ENCODE measurements around the gene TMEM79.

Gene TMEM79

DNA sequence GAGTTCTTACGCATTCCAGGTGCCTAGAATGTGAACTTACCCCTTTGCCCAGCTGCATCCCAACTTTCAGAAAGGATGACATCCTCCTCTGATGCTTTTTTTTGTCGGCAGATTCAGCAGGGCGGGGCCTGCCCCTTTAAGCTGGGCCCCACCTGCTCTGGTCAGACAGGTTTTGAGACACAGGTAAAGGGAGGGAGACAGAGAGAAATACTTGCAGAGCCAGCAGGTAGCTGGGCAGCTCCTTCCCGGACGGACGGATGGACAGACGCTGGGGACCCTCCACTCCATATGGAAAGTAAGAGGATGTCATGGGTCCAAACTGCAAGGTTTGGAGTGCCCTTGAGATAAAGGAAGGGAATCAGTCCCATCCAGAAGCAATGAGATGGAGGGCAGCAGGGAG is at the start of gene TMEM79:
TMEM79 (plus strand) TSS at position 214 of the 400 bp plus-strand sequence. CDS start 902 bp downstream, outside the sequence.
- DNase-seq (ENCODE audit: low spot score): no peak

GRCh38 chr1:156236164-156236563 is 48.0 kb upstream of the TMEM79 start:
- no peak for DNase-seq (ENCODE audit: low spot score)

DNA sequence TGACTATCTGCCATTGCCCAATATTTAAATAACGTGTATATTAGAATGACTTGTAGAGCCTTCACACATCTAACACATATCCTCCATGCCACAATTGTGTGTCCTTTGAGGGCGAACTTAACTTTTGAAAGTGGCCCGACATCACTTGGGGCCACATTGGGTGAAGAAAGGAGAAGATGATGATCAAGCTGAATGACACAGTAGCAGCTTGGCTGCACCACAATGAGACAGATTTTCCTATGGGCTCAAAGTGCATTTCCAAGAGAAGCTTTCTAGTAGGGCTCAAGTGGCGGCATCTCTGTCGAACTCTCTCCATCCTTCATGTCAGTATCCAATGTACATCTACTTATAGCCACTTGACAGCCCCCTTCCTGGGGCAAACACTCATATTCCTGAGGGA is 45.9 kb upstream of the TMEM79 start:
- no peak for DNase-seq (ENCODE audit: low spot score)

DNA sequence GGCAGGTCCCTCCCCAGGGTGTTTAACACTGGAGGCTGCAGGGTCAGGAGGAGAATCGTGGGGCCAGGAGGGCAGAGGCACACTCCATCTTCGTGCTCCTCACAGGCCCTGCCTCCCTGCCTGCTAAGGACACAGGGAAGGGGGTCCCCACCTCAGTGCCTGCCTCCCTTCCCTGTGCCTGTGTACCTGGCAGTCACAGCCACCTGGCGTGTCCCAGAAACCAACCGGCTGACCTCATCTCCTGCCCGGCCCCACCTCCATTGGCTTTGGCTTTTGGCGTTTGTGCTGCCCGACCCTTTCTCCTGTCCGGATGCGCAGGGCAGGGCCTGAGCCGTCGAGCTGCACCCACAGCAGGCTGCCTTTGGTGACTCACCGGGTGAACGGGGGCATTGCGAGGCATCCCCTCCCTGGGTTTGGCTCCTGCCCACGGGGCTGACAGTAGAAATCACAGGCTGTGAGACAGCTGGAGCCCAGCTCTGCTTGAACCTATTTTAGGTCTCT is 42.8 kb upstream of the TMEM79 start:
- no peak for DNase-seq (ENCODE audit: low spot score)

DNA sequence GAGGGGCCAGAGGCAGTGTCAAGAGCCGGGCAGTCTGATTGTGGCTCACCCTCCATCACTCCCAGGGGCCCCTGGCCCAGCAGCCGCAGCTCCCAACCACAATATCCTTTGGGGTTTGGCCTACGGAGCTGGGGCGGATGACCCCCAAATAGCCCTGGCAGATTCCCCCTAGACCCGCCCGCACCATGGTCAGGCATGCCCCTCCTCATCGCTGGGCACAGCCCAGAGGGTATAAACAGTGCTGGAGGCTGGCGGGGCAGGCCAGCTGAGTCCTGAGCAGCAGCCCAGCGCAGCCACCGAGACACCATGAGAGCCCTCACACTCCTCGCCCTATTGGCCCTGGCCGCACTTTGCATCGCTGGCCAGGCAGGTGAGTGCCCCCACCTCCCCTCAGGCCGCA is 42.2 kb upstream of the TMEM79 start, which contains the start of gene BGLAP:
BGLAP (plus strand) TSS at position 259 of the 400 bp plus-strand sequence; CDS start at position 307, 48 bp downstream.
- DNase-seq (ENCODE audit: low spot score): no peak

DNA sequence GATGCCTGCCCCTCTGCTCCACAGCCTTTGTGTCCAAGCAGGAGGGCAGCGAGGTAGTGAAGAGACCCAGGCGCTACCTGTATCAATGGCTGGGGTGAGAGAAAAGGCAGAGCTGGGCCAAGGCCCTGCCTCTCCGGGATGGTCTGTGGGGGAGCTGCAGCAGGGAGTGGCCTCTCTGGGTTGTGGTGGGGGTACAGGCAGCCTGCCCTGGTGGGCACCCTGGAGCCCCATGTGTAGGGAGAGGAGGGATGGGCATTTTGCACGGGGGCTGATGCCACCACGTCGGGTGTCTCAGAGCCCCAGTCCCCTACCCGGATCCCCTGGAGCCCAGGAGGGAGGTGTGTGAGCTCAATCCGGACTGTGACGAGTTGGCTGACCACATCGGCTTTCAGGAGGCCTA is 41.4 kb upstream of the TMEM79 start:
- DNase-seq (ENCODE audit: low spot score): no peak

- DNase-seq (ENCODE audit: low spot score): no peak
Observed at GRCh38 chr1:156244126-156244525, 40.0 kb upstream of the TMEM79 start.

DNA sequence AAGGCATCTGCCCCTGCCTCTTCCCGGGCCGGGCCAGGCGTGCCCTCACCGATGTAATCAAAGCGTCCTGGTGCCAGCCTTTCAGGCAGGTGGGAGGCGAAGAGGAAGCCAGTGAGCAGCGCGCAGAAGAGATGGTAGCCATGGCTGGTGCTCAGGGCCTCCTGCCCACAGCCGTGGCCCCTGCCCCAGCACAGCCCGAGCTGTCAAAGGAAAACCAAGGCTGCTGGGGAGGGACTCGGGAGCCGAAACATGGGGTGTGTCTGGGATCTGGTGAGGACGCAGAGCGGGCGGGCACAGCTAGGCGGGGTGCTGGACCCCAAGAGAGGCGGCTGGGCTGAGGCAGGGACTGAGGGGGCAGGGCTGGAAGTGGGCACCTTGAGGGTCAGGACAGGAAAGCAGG is 39.4 kb upstream of the TMEM79 start:
- no peak for DNase-seq (ENCODE audit: low spot score)

- no peak for DNase-seq (ENCODE audit: low spot score)
Observed at GRCh38 chr1:156245451-156246232, 38.5 kb upstream of the TMEM79 start.

DNA sequence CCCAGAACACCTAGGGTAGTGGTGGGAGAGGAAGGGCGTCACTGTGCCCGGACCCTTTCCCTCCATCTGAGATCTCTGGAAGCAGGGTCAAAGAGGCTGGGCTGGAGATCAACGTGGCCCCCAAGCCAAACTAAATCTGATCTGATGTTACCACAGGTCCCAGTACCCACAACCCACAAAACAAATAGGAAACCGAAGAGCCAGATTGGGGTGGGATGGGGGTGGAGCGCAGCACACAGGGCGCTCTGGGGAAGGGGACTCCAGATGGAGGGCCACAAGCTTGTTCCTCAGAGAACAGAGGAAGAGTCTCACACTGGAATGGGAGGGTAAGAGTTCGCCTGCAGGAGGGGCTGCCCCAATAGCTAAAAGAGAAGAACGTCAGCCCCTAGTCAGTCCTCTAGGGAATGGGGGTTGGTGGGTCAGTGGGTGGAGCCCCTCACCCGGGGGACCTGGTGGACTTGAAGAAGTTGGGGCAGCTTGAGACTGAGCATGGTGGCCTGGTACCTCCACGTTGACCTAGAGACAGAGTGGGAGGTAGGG is 37.8 kb upstream of the TMEM79 start:
- no peak for DNase-seq (ENCODE audit: low spot score)

GRCh38 chr1:156246781-156247459 is 37.2 kb upstream of the TMEM79 start:
- DNase-seq (ENCODE audit: low spot score): no peak

DNA sequence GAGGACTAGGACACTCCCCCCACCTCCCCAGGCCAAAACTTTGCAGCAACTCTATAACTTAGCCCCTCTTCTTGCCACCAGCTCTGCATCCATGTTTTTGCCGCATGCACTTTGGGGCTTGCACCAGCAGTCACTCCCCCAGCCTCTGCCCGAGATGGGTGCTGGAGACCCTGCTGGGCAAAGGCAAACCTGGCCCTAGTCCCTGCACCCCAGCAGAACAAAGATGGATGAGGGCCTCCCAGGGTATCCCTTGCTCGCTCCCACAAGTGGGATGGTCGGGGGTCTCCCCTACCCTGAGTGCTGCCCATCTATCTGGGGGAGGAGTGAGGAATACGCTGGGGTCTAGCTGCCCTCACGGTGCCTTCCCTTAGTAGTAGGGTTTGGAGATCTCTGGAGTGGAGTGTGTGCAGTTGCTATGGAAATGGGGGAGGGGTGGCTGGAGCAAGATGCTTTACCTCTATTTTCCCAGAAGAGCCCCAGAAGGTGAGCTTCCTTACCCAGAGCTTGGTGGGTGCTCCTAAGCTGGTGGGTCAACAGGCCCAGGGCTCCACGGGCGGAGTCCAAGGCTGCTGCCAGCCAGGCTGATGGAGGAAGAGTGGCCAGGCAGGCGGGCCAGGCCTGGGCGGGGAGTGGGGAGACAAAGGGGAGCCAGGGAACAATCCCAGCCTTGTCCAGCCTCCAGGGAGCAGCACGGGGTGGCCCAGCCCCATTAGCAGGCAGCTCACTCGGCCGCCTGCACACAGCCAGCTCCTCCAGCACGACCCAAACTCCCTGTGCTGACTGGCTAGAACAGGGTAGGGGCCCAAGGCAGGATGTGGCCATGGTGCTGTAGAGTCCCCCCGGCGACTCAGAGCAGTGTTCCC is 36.4 kb upstream of the TMEM79 start, which contains the start of gene PAQR6:
PAQR6 (minus strand) TSS at position 597 of the 863 bp plus-strand sequence. CDS start 1,325 bp downstream, outside the sequence.
- DNase-seq (ENCODE audit: low spot score): no peak

DNA sequence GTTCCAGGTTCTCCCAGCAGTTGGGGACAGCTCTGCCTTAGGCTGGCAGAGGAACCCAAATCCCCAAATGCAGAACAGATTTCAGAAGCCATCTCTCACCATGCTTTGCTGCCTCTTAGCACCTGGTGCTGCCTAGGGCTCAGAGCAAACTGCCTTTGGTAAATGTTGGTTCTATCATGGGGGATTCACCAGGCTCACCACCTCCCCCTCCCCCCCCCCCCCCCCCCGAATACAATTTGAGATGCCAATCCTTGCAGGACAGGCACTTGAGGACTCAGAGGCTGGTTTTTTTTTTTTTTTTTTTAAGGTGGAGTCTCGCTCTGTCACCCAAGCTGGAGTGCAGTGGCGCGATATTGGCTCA is 35.8 kb upstream of the TMEM79 start:
- DNase-seq (ENCODE audit: low spot score): no peak

GRCh38 chr1:156249593-156249992 is 34.5 kb upstream of the TMEM79 start:
- DNase-seq (ENCODE audit: low spot score): no peak

DNA sequence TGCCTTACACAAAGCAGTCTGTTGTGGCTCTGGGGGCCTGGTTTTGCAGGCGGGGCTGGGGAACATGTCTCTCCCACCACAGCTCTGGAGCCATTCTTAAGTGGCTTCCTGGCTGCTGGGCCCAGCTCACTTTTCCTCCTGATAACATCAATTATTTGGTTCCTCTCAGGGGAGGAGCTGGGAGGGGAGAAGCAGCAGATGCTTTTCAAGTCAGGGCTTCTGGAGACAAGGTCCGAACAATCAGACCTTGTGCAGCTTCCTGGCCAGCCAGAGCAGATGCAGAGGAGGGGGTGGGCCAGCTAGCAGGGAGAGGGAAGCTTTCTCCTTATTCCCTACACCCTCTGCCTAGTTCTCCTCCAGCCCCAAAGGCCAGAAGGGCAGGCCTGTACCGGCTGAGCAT is 32.6 kb upstream of the TMEM79 start:
- no peak for DNase-seq (ENCODE audit: low spot score)

DNA sequence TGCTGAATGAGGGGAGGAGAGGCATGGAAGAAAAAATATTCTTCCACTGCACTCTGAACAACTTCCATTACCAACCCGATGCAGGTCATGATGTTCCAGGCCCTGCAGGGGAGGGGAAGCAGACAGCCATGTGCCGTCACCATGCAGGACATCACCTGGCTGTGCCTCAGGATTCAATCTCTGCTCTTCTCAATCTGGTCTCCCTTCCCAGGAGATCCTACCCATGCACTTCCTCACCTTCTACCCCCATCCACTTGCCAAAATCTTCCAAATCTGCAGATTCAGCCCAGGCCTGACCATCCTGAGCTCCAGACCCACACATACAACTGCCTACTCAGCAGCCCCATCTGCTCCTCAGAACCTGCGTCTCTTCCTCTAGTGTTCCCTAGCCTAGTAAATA is 30.5 kb upstream of the TMEM79 start:
- no peak for DNase-seq (ENCODE audit: low spot score)

DNA sequence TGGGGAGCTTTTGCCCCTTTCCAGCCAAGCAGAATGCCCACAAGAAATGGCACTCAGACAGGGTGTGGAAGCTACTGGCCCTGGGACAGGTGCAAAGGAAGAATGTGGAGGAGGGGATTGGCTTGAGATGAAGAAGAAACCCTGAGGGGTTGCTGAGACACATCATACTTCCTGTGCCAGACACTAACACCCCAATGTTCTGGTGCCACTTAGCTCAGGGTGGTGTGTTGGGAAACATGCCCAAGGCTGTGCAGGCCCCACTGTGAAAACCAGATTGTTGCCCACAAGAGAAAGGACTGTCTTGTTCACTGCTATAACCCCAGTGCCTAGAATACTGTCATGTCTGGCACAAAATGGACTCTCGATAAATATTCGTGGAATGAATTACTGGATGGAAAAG is 26.4 kb upstream of the TMEM79 start:
- DNase-seq (ENCODE audit: low spot score): no peak

DNA sequence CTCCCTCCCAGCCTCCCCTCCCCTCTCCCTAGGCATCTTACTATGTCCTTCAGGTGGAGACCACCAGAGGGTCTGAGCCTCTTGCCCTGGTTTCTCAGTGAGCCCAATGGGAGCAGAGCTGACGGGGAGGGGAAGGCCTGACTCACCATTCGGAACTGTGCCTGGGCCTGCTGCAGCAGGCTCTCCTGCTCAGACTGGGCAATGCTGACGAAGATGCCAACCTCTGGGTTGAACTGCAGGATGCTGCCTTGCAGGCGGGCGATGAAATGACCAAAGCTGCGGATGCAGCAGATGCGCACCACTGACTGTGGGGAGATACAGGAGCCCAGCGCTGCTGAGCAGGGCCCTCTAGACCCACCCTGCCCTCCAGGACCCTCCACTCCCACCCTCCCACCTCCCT is 25.3 kb upstream of the TMEM79 start:
- no peak for DNase-seq (ENCODE audit: low spot score)

GRCh38 chr1:156259805-156260204 is 24.3 kb upstream of the TMEM79 start:
- no peak for DNase-seq (ENCODE audit: low spot score)

DNA sequence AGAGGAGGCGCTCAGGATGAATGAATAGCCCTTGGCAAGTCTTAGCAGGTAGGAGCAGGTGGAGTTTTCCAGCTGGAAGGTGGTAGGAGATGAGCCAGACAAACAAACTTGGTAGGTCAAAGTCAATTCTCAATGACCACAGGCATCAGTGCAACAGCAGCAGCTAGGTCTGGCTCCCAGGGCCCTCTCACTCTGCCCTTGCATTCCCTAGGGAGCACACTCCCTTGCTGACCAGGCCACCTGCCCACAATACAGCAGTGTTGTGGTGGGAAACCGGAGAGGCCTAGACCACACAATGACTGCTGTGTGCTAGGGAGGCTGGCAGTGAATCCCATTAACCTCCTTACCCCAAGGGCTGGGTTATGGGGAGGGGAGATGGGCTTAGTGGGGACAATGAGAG is 23.2 kb upstream of the TMEM79 start:
- no peak for DNase-seq (ENCODE audit: low spot score)

DNA sequence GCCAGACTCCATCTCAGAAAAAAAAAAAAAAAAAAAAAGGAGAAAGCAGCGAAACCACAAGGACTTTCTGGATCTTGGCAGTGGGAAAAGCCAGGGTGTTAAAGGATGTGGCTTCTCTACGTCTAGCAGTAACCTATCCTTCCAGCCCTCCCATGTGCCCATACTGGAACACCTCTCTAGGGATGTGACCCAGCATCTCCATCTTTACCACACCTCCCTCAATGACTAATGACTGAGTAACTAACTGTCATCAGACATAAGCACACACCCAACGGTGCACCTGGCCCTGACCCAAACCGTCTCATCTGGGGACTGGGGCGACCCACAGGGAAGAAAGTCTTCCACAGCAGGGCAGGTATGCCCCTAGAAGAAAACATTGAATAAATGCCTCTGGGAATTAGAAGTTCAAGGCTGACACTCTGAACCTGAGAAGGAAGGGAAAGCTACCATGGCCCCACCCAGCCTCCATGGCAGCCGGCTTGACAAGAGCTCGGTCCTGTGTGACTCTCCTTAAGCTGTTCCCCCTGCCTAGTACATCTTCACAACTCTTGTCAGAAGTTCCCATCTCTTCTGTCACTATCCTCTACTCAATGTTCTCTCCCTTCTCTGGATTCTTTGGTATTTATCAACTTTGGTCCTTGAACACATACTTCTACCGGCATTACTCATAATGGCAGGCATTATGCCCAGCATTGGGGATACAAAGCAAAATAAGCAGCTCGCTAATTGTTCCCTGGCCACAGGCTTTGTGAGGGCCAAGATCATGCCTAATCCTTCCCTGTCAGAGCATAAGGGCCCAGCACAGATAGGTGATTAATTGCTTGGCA is 21.5 kb upstream of the TMEM79 start:
- DNase-seq (ENCODE audit: low spot score): no peak
